HEK293T (cell line): ENCODE data around the gene BBS9.

Source experiments
- BHLHE40 ChIP-seq: fragments of 450-650 bp; IDR thresholded peaks from 2 replicates; pipeline ENCODE4 v1.6.1; 2016; ENCODE audit warnings: mild to moderate bottlenecking, moderate library complexity, borderline replicate concordance
- CTBP1 ChIP-seq: fragments of 450-650 bp; IDR thresholded peaks from 2 replicates; pipeline ENCODE4 v1.6.1; 2016; ENCODE audit warnings: borderline replicate concordance
- FOXM1 ChIP-seq: fragments of 450-650 bp; IDR thresholded peaks from 2 replicates; pipeline ENCODE4 v1.6.1; 2017; ENCODE audit warnings: mild to moderate bottlenecking, borderline replicate concordance
- LEF1 ChIP-seq: fragments of 450-650 bp; IDR thresholded peaks from 2 replicates; pipeline ENCODE4 v1.6.1; 2017; ENCODE audit warnings: mild to moderate bottlenecking, borderline replicate concordance
- SP1 ChIP-seq: fragments of 450-650 bp; IDR thresholded peaks from 2 replicates; pipeline ENCODE4 v1.6.1; 2017
- TARDBP ChIP-seq: fragments of 450-650 bp; IDR thresholded peaks from 2 replicates; pipeline ENCODE4 v1.6.1; 2016
- ZNF384 ChIP-seq: fragments of 450-650 bp; IDR thresholded peaks from 2 replicates; pipeline ENCODE4 v1.6.1; 2016

DNA sequence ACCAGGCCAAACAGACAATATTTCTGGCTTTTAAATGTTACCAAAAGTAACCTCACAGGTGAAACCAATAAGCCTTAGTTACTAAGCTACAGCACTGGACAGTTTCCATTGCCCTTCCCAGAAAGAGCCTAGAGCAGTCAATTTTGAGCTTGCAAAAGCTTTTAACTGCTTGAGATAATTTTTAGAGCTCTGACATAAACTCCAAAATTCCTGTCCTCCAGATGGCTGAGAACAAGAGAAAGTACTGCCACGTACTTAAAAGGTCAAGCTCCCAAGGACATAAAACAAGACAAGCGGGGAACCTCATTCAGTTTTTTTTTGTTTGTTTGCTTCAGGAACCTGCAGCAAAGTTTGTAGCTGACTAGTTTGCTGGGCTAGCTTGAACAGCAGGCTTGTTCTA is 54.1 kb downstream of the BBS9 start:
- no peak for TF ChIP-seq TARDBP
- TF ChIP-seq SP1: no peak
- TF ChIP-seq BHLHE40: no peak
- TF ChIP-seq CTBP1: no peak
- TF ChIP-seq ZNF384: no peak
- no peak for TF ChIP-seq LEF1
- TF ChIP-seq FOXM1: no peak
